GM19328 (cell line): ENCODE data around the gene PCNA.
"Not testable (repeated sequence)": the region's sequence is repeated elsewhere in the genome, so short reads cannot be mapped to it uniquely, and the experiment has no call there.

Experiments
- ATAC-seq: cut with Tn5 transposase; IDR thresholded peaks from one replicate; pipeline ENCODE4 v1.9.1; 2021; ENCODE audit warnings: mild to moderate bottlenecking, moderate library complexity; ENCODE audit not compliant: unreplicated experiment

Gene PCNA

DNA sequence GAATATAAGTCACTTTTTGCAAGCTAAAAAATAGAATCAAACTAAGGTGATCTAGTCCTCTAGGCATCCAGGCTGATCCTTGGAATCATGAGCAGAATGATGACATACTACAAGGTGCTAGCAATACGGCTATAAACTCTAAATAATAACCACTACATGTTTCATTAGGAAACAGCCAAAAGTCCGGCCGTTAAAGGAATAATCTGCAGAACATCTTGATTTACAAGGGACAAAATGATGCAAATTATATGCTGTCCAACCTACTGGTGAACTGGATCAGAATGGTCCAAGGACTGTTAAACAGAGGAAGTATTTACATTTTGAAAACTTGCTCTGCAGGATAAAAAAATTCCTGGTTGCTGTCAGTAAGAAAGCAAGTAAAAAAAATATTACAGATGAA, 19.8 kb downstream of the PCNA start:
- ATAC-seq, result not testable (repeated sequence)

DNA sequence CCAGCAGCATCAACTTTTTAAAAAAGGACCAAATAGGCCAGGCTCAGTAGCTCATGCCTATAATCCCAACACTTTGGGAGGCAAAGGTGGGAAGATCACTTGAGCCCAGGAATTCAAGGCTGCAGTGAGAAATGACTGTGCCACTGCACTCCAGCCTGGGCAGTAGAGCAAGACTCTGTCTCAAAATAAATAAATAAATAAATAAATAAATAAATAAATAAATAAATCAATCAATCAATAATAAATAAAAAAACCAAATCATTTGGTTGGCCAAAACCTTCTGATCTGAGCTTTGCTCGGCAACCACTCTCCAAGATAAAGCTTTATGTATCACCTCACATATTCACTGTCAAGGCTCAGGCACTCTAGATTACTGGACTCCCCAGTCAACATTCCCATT, 20.7 kb downstream of the PCNA start:
- ATAC-seq, result not testable (repeated sequence)

DNA sequence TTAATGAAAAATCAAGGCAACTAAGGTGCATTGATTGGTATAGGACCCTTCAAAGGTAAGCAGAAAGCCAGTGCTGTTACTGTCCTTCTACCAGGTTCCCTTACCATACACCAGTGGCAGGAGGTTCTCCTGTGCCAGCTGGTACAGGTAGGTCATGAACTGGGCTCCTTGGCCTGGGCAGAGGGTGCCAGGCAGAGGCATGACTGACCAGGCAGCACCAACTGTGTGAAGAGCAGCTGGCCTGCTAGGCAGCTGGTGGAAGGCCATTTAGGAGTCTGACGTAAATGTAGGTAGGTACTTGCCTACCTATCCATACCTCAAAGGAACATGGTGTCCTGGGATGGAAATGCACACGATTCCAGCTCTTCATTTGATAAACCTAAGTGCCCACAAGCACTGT, 23.3 kb downstream of the PCNA start:
- ATAC-seq, result no peak

DNA sequence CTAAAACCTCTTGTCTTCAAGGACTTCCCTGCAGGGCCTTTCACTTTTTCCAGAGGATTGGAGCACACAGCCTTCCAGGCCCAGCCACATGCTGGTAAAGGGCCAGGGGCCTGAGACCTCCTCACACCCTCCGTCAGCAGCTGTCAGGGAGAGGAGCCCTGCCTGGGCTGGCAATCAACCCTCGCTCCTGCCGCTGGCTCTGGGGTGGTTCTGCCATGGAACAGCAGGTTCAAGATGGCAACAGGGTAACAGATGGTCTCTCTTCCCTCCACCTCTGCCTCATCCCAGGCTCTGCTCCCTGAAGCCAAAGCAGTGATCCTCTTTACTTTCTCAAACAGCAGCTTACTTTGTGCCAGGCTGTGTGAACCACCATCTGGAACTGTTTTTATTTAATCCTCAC, 23.8 kb downstream of the PCNA start:
- no peak for ATAC-seq

DNA sequence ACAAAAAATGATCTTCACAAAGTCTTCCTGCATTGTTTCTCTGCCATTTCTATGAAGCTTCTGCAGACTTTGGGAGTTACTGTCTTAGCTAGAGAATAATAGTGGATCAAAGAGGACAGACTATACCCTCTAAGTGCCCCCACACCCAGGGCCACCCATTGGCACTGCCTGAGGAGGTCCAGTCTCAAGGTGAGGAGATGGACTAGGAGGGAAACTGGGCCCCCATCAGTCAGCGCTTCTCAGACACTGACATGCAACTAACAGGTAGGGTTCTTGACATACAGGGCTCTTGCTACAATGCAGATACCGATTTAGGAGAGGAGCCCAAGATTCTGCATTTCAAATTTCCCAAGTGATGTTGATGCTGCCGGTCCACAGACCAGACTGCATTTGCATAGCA, 24.3 kb downstream of the PCNA start:
- no peak for ATAC-seq

DNA sequence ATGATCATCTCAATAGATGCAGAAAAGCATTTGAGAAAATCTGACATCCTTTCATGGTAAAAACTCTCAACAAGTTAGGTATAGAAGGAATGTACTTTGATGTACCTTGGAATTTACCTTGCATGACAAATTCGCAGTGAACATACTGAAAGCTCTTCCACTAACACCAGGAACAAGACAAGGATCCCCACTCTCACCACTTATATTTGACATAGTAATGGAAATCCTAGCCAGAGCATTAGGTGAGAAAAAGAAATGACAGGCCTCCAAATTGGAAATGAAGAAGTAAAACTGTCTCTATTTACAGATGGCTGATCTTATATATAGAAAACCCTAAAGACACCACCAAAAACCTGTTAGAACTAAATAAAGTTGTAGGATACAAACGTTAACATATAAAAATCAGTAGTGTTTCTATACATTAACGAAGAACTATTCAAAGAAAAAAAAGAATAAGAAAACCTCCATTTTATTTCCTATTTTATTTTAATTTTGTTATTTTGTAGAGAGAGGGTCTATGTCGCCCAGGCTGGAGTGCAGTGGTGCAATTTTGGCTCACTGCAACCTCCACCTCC, 26.9 kb downstream of the PCNA start:
- ATAC-seq, result no peak

DNA sequence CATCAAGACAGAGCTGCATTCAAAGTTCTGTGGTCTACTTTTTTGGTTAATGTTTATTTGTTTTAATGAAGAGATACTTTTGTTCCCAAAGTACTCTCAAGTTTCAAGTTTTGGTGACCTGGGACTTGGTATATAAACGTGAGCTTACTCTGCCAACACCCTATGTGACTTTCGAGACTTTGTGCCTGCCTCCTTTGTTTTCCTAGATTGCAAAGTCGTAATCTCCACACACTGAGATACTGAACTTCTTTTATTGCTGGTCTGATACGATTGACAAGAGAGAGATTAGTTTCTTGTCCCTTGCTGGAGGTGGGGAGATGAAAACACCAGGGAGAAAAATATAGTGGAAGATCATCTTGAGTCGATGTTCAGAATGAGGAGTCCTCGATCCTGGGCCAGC, 27.9 kb downstream of the PCNA start:
- ATAC-seq, result no peak

DNA sequence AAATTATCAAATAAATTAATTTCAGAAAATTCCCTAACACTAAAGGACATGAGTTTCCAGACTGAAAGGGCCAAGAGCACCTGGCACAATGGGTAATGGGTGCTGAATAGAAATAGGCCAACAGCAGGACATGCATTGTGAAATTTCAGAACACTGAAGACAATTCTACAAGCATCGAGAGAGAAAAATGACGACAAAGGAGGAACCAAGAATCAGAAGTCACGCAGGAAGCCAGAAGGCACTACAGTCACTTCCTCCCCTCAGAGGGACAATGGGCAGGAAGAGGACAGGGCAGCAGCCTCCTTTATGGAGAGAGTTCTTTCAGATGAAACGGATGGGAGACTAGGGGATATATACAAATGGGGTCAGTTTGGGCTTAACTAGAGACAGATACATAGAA, 29.6 kb downstream of the PCNA start:
- no peak for ATAC-seq

DNA sequence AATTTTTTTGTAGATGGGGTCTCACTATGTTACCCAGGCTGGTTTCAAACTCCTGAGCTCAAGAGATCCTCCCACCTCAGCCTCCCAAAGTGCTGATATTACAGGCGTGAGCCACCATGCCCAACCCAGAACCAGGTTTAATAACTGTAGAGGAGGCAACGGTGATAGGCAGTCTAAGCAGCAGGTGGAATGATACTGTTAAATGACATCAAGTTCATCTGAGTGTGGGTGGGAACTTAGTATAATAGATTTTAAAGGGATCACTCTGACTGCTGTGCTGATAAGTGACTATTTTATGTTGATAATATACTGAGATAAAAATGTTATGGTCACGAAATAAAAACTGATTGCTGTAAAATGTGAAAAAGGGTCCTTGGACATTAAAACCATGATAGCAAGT, 31.1 kb downstream of the PCNA start:
- ATAC-seq, result no peak

DNA sequence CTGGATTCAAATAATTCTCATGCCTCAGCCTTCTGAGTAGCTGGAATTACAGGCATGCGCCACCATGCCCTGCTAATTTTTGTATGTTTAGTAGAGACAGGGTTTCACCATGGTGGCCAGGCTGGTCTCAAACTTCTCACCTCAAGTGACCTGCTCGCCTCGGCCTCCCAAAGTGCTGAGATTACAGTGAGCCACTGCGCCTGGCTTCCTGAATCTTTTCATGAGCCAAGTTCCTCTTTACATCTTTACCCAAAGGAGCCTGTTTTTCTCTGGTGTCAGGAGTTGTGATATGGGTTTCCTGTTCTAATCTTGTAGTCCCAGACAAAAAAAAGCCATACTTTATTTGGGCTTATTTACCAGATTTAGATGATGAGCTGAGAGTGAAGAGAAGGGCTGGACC, 34.4 kb downstream of the PCNA start:
- no peak for ATAC-seq

DNA sequence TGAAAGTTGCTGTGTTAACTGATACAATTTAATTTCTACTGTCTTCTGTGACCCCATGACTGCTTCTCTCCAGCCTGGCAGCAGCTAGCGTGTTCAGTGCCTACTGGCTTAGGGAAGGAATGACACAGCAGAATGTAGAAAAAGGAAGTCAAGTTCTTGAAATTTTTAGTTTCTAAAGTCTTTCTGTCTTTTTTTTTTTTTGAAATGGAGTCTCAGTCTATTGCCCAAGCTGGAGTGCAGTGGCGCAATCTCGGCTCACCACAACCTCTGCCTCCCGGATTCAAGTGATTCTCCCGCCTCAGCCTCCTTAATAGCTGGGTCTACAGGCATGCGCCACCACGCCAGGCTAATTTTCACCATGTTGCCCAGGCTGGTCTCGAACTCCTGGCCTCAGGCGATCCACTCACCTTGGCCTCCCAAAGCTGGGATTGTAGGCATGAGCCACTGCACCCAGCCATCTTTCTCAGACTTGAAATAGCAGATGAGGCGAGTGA, 39.3 kb downstream of the PCNA start:
- ATAC-seq, result no peak

DNA sequence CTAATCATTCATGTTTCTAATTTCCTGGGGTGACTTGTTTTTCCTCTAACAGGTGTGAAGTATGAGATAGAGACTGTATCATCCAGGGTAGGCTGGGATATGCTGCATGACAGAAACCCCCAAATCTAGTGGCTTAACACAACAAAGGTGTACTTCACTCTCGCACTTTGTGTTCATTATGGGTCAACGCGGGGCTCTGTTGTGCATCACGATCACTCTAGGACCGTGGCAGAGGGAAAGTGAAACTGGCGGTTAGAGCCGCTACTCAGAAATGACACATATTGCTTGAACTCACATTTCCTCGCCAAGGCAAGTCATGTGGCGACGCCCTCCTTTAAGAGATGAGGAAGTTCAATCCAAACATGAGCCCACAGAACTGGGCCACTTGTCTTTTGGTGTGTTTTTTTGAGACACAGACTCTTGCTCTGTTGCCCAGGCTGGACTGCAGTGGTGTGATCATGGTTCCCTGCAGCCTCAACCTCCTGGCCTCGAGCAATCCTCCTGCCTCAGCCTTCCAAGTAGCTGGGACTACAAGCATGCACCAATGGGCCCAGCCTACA, 41.3 kb downstream of the PCNA start:
- peak; percentile 96 for ATAC-seq

DNA sequence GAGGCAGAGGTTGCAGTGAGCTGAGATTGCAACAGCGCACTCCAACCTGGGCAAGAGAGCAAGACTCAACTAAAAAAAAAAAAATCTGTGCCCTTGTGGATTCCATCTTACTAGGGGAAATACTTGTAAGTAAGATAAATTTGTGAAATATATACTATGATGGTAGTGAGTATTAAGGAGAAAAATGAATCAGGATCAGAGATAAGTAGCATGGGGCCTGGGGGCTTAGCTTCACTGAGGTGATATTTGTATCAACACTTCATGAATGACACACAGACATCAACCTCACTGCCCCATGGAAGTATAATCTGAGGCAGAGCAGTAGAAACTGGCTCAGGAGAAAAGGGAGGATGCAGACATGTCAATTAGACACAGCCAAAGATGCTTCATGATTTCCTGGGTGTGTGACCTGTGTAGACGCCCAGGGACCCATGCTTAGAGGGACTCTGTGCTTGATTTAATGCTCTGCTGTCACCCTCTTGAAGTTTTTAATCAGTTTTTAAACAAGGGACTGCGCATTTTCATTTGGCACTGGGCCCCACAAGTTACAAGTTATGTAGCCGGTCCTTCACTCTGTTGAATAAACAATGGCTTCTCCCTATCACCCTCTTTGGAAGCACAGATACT, 41.9 kb downstream of the PCNA start:
- ATAC-seq, result no peak

DNA sequence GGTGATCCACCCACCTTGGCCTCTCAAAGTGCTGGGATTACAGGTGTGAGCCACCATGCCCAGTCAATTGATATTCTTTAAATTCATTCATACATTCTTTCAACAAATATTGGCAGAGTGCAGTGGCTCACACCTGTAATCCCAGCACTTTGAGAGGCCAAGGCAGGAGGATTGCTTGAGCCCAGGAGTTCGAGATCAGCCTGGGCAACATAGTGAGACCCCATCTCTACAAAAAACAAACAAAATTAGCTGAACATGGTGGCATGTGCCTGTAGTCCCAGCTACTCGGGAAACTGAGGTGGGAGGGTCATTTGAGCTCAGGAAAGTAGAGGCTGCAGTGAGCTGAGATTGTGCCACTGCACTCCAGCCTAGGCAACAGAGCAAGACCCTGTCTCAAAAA, 42.8 kb downstream of the PCNA start:
- not testable (repeated sequence) for ATAC-seq

DNA sequence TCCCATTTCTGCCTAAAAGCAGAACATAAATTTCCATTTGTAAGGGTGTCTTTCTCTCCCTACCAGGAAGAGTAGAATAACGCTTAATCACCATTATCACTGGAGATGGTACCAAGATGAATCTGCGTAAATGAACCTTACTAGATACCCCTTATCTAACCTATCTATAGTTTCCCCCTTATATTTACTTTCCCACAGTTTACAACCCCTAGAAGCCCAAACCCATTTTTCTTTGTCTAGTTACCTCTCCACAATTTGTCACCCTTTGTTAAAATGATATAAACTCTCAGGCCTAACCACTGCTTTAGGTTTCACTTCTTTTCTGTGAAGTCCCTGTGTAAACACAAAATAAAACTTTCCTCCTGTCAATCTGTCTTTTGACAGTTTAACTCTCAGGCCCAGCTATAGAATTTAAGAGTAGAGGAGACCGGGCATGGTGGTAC, 45.5 kb downstream of the PCNA start:
- ATAC-seq, result no peak

DNA sequence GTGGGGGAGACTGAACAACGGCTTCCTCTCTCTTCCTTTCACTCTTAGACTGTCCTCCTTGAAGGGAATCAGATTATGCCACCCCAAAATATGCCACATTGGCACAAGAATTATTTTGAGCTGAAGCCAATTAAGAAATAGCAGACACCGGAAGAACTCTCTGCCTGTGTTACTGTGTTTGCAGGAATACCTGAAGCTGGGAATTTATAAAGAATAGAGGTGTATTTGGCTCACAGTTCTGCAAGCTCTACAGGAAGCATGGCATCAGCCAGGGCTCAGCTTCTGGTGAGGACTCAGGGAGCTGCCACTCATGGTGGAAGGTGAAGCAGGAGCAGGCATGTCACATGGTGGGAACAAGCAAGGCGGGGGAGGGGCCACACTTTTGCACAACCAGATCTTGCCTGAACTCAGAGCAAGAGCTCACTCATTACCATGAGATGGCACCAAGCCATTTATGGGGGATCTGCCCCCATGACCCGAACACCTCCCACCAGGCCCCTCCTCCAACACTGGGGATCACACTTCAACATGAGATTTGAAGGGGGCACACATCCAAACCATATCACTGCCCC, 46.0 kb downstream of the PCNA start:
- no peak for ATAC-seq

DNA sequence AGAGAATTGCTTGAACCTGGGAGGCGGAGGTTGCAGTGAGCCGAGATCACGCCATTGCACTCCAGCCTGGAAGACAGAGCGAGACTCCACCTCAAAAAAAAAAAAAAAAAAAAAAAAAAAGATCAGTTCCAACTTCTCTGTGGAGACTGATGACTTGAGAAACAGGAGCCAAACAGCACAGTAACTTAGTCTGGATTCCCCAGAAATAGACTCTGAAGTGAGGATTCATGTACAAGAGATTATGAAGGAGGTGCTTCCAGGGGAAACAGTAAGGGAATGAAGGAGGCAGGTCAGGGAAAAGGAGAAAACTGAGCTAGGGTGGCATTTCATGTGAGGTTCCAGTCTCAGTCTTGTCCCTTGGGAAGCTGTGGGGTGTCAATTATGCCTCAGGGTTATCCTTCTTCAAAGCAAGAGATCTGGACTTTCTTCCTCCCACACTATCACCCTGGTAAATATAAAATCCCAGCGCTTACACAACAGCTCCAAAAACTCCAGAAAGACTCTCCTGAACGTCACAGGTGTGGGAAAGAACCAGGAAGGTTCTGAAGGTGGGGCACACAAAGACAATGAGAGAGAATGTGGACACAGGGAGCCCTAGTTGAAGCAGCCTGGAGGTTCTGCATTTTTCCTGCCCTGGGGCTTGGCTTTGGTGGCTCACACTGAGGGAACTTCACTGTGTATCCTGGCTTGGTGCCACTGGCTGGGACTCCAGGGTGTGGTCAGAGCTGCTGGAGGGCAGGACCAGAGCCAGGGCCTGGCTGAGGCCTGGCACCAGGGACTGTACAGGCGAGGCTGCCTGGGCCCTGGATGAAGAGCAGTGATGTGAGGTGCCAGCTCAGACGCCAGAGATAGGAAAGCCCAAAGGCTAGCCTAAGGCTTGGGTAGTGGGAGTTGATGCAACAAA, 46.8 kb downstream of the PCNA start:
- ATAC-seq, result no peak

DNA sequence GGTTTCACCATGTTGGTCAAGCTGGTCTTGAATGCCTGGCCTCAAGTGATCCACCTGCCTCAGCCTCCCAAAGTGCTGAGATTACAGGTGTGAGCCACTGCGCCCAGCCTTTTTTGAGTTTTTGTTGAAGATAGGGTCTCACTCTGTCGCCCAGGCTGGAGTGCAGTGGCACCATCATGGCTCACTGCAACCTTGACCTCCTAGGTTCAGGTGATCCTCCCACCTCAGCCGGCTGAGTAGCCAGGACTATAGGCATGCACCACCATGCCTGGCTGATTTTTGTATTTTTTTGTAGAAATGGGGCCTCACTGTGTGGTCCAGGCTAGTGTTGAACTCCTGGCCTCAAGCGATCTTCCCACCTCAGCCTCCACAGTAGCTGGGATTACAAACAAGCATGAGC, 47.8 kb downstream of the PCNA start:
- not testable (repeated sequence) for ATAC-seq

DNA sequence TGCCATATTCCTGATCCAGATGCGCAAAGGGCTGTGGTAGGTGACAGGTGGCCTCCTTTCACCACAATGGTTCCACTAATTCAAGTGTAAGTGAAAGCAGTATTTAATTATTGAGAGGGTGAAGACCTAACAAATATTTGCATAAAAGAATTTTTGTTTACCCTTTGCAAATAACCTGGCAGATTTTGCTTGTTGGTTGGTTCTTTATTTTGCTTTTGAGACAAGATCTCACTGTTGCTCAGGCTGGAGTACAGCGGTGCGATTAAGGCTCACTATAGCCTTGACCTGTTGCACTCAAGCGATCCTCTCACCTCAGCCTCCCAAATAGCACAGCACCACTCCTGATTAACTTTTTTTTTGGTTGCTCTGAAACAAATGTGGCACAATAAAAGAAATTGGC, 49.2 kb downstream of the PCNA start:
- no peak for ATAC-seq

DNA sequence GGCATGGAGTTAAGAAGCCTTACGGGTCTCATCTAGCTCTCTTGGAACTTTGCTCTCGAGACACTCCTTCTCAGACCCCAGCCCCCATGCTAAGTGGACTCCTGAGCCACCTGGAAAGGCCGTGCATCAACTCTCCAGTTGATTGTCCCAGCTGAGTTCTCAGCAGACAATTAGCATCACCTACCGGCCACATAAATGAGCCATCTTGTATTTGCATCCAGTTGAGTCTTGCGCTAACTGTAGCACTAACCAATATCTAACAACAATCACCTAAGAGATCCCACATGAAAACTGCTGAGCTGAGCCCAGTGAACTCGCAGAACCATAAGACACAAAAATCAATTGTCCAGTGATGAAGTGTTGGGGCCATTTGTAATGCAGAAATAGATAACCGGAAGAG, 49.7 kb downstream of the PCNA start:
- ATAC-seq, result no peak

DNA sequence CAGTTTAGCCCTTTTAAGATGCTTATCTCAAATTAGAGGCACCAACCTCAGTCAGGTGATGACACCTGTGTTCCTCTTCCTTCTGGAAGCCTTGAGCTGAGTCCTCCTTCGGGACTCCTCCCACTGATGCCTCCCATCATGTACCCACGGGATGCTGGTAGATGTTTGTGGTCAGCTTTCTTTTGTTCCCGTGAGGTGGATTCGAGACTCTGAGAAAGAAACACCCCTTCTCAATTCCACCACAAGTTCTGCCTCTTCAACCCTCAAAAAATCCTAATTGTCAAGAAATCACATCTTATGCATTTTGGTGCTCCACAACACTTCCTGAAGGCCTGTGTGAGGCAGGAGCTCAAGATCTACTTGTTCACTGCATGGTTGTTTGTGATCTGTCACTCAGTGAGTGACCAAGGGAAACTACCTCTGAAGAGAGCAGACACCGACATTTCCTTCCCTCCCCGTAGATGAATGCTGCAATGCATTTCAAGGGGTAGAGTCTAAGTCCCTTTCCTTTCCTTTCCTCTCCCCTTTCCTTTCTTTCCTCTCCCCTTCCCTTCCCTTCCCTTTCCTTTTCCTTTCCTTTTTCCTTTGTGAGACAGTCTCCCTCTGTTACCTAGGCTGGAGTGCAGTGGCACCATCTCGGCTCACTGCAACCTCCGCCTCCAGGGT, 50.5 kb downstream of the PCNA start:
- ATAC-seq, result no peak
